Subcutaneous adipose tissue (tissue), 4 donors: ENCODE results near the gene PIK3R2. TPM values are rescaled to one million over a fixed set of nuclear protein-coding genes. Genes with fewer than 3 reads are reported as not detected.

Source experiments
- CTCF ChIP-seq: fragments of 450-650 bp; IDR thresholded peaks from one replicate; pipeline ENCODE4 v1.5.1; 2016; ENCODE audit warnings: low read depth, mild to moderate bottlenecking, control low read depth, antibody characterized with exemption, moderate library complexity
- total RNA-seq, 4 donors: library from RNA; depleted of rRNA; stranded (reverse); fragments of >200 nt; gene quantifications; one replicate each; pipeline ENCODE4 v1.1.0, GENCODE V29; 2016

Gene PIK3R2
- total RNA-seq, 4 donors from 2014 or later: 4.7 to 10.0 (median 7.0) TPM

GRCh38 chr19:18119717-18120105, 33.3 kb upstream of the PIK3R2 start:
- TF ChIP-seq CTCF: no peak

- TF ChIP-seq CTCF: no peak
Measured at GRCh38 chr19:18120127-18120526, 32.8 kb upstream of the PIK3R2 start.

- TF ChIP-seq CTCF: no peak
Measured at GRCh38 chr19:18121166-18121565, 31.8 kb upstream of the PIK3R2 start.

- TF ChIP-seq CTCF: no peak
Measured at GRCh38 chr19:18122424-18122823, 30.5 kb upstream of the PIK3R2 start.

GRCh38 chr19:18122860-18123795, 29.8 kb upstream of the PIK3R2 start:
- TF ChIP-seq CTCF: no peak

- no peak for TF ChIP-seq CTCF
Measured at GRCh38 chr19:18123819-18124218, 29.1 kb upstream of the PIK3R2 start.

- no peak for TF ChIP-seq CTCF
Measured at GRCh38 chr19:18126097-18126496, 26.9 kb upstream of the PIK3R2 start.
